GM12872 (cell line): Measurements from ENCODE around the gene MGARP.

Source experiments
- TF ChIP-seq, protein P1 (sequence below): IDR thresholded peaks from 3 replicates; pipeline ENCODE4 v1.5.1; 2011; ENCODE audit warnings: low read depth, mild to moderate bottlenecking, low read length, moderate library complexity; ENCODE audit not compliant: insufficient read depth

Gene MGARP

GRCh38 chr4:139314047-139314800 is 34.2 kb upstream of the MGARP start:
- TF ChIP-seq, protein P1, sequence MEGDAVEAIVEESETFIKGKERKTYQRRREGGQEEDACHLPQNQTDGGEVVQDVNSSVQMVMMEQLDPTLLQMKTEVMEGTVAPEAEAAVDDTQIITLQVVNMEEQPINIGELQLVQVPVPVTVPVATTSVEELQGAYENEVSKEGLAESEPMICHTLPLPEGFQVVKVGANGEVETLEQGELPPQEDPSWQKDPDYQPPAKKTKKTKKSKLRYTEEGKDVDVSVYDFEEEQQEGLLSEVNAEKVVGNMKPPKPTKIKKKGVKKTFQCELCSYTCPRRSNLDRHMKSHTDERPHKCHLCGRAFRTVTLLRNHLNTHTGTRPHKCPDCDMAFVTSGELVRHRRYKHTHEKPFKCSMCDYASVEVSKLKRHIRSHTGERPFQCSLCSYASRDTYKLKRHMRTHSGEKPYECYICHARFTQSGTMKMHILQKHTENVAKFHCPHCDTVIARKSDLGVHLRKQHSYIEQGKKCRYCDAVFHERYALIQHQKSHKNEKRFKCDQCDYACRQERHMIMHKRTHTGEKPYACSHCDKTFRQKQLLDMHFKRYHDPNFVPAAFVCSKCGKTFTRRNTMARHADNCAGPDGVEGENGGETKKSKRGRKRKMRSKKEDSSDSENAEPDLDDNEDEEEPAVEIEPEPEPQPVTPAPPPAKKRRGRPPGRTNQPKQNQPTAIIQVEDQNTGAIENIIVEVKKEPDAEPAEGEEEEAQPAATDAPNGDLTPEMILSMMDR, result no peak

GRCh38 chr4:139312552-139313332 is 32.7 kb upstream of the MGARP start:
- TF ChIP-seq, protein P1, result no peak

GRCh38 chr4:139311909-139312308 is 31.9 kb upstream of the MGARP start:
- TF ChIP-seq, protein P1, result no peak

DNA sequence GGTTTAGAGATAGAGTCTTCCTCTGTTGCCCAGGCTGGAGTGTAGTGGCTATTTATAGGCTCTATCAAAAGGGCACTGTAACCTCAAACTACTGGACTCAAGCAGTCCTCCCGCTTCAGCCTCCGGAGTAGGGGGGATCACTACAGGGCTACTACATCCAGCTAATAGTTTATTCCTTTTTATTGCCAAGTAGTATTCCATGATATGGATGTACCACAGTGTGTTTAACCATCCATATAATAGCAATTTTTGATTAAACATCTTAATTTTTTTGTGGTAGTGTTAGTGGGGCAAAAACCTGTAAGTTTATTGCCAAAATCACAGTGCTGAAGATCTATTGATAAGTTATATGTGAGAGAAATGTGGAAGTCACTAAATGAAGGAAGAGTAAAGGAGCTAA is 24.9 kb upstream of the MGARP start:
- TF ChIP-seq, protein P1, result no peak

- TF ChIP-seq, protein P1, result peak; percentile 51
Measured at GRCh38 chr4:139301821-139302611, 22.0 kb upstream of the MGARP start, which contains the start of gene NDUFC1. Gene NDUFC1, minus strand, starts transcription at chr4:139302477. Its CDS starts 6,679 bp downstream, at chr4:139295798.

DNA sequence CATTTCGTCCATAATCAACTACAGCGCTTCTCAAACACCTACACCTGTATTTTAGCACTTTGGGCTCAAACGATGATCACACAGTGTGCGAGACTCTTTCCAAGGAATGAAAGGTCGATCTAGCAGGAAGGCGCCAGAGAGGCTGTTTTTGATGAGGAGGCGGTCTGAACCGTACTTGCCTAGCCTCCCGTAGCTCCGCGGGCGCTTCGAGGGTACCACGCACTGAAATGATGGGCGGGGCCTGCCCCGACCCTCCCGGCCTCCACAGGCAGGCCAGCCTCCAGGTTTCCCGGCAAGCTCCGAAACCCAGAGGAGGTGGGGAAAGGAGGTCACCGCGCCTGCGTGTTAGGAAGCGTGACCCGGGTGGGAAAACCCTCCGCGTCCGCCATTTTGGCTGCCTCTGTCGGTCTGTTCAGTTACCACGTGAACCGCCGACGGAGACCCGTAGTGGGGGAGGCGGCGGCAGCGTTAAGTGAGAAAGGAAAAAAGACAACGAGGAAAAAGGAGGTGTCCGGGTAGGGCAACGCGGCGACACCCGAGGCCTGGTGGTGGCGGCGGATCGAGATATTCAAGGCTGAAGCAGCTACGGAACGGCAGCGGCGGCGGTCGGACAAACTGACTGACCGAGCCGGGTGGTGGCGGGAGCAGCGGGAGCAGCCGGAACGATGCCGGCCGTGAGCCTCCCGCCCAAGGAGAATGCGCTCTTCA is 21.2 kb upstream of the MGARP start, which contains the start of gene NAA15:
TSS of gene NAA15 (plus strand) at position 393 of the 708 bp plus-strand sequence. CDS start at position 666, 273 bp downstream.
- TF ChIP-seq, protein P1, result no peak
